Activated T-cell treated with anti-CD3 and anti-CD28 coated beads, Interleukin-2, amount 50 U/mL, for 48 hours (primary cell): ENCODE data around the gene RIMBP2.
"Not testable (repeated sequence)": the region's sequence is repeated elsewhere in the genome, so short reads cannot be mapped to it uniquely, and the experiment has no call there.

Experiments
- DNase-seq, 2 experiments: peaks; one replicate each; pipeline ENCODE4 v3.0.0-alpha.2; 2020

Gene RIMBP2

GRCh38 chr12:130715998-130716968 is at the start of gene RIMBP2:
RIMBP2 (minus strand) TSS chr12:130716299; CDS start chr12:130479013, 237,286 bp downstream.
- no peak for DNase-seq

- no peak for DNase-seq
Observed at GRCh38 chr12:130765186-130765659, 49.1 kb upstream of the RIMBP2 start.

GRCh38 chr12:130764475-130765185 is 48.5 kb upstream of the RIMBP2 start:
- DNase-seq = peak; percentile 50 to 51

GRCh38 chr12:130764073-130764472 is 48.0 kb upstream of the RIMBP2 start:
- no peak for DNase-seq

- DNase-seq = no peak
Observed at GRCh38 chr12:130762319-130762675, 46.2 kb upstream of the RIMBP2 start.

GRCh38 chr12:130761537-130762318 is 45.6 kb upstream of the RIMBP2 start:
- DNase-seq = peak; percentile 70 to 78

GRCh38 chr12:130754234-130754901 is 38.3 kb upstream of the RIMBP2 start:
- DNase-seq = no peak

- DNase-seq = no peak
Observed at GRCh38 chr12:130752692-130753230, 36.7 kb upstream of the RIMBP2 start.

GRCh38 chr12:130752037-130752436 is 35.9 kb upstream of the RIMBP2 start:
- DNase-seq = not testable (repeated sequence)

- no peak for DNase-seq
Observed at GRCh38 chr12:130748786-130749185, 32.7 kb upstream of the RIMBP2 start.

GRCh38 chr12:130747867-130748740 is 32.0 kb upstream of the RIMBP2 start:
- DNase-seq = peak; percentile 84 to 85

GRCh38 chr12:130746546-130746945 is 30.4 kb upstream of the RIMBP2 start:
- no peak for DNase-seq

- DNase-seq = no peak
Observed at GRCh38 chr12:130745921-130746320, 29.8 kb upstream of the RIMBP2 start.

- no peak for DNase-seq
Observed at GRCh38 chr12:130744274-130744673, 28.2 kb upstream of the RIMBP2 start.

- DNase-seq = no peak
Observed at GRCh38 chr12:130743606-130744005, 27.5 kb upstream of the RIMBP2 start.

GRCh38 chr12:130743176-130743575 is 27.1 kb upstream of the RIMBP2 start:
- no peak for DNase-seq

- DNase-seq = no peak
Observed at GRCh38 chr12:130742716-130743115, 26.6 kb upstream of the RIMBP2 start.

- no peak for DNase-seq
Observed at GRCh38 chr12:130742112-130742511, 26.0 kb upstream of the RIMBP2 start.

- DNase-seq = no peak
Observed at GRCh38 chr12:130739571-130739970, 23.5 kb upstream of the RIMBP2 start.

- DNase-seq = not testable (repeated sequence)
Observed at GRCh38 chr12:130738403-130738802, 22.3 kb upstream of the RIMBP2 start.

GRCh38 chr12:130737731-130738130 is 21.6 kb upstream of the RIMBP2 start:
- no peak for DNase-seq
